Osteocyte (in vitro differentiated cells): ENCODE measurements around the gene SPAG16. TPM values are rescaled to one million over a fixed set of nuclear protein-coding genes. Genes with fewer than 3 reads are reported as not detected.

Source experiments
- DNase-seq: peaks from one replicate; pipeline ENCODE4 v3.0.0; 2021; ENCODE audit warnings: mixed read lengths; ENCODE audit not compliant: unreplicated experiment; ENCODE audit errors: extremely low spot score
- H3K27ac Mint-ChIP-seq: one replicate; pipeline ENCODE4 v1.8.0; 2021; ENCODE audit warnings: mild to moderate bottlenecking, mixed read lengths; ENCODE audit not compliant: unreplicated experiment
- H3K27me3 Mint-ChIP-seq: one replicate; pipeline ENCODE4 v1.8.0; 2021; ENCODE audit warnings: mixed read lengths; ENCODE audit not compliant: unreplicated experiment
- H3K36me3 Mint-ChIP-seq: one replicate; pipeline ENCODE4 v1.8.0; 2021; ENCODE audit warnings: mixed read lengths; ENCODE audit not compliant: unreplicated experiment
- H3K4me1 Mint-ChIP-seq: one replicate; pipeline ENCODE4 v1.8.0; 2021; ENCODE audit warnings: mixed read lengths; ENCODE audit not compliant: unreplicated experiment
- H3K4me3 Mint-ChIP-seq: one replicate; pipeline ENCODE4 v1.8.0; 2021; ENCODE audit warnings: mild to moderate bottlenecking, moderate library complexity, mixed read lengths; ENCODE audit not compliant: unreplicated experiment
- H3K9me3 Mint-ChIP-seq: one replicate; pipeline ENCODE4 v1.8.0; 2021; ENCODE audit warnings: mixed read lengths; ENCODE audit not compliant: unreplicated experiment
- total RNA-seq: library from RNA; stranded (reverse); gene quantifications from 2 replicates; pipeline ENCODE4 v1.2.1, GENCODE V29; 2021
- TF ChIP-seq, protein P1 (sequence below): fragments of 200-600 bp; sonication (generic); IDR thresholded peaks from 2 replicates; pipeline ENCODE4 v1.5.0; 2021; ENCODE audit warnings: antibody characterized with exemption, mild to moderate bottlenecking, moderate library complexity

The SPAG16 gene
- total RNA-seq, 1 donor from 2014 or later, result 20.7 TPM

DNA sequence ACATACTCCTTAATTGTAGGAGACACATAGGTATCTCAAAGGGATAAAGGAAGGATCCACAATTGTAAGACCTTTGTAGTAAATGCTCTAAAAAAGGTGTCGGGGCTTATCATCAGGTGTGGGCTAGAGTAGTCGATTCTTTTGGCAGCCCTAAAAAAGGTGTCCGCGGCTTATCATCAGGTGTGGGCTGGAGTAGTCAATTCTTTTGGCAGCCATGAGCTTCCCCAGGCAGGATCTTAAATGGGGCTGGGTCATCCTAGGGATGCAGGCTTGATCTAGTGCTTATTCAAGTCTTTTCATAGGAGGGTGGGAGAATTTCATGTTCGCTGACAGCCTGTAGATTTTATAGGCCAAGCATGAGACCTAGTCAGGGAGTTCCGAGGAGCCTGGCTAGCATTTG, 720.2 kb downstream of the SPAG16 start:
- TF ChIP-seq, protein P1, sequence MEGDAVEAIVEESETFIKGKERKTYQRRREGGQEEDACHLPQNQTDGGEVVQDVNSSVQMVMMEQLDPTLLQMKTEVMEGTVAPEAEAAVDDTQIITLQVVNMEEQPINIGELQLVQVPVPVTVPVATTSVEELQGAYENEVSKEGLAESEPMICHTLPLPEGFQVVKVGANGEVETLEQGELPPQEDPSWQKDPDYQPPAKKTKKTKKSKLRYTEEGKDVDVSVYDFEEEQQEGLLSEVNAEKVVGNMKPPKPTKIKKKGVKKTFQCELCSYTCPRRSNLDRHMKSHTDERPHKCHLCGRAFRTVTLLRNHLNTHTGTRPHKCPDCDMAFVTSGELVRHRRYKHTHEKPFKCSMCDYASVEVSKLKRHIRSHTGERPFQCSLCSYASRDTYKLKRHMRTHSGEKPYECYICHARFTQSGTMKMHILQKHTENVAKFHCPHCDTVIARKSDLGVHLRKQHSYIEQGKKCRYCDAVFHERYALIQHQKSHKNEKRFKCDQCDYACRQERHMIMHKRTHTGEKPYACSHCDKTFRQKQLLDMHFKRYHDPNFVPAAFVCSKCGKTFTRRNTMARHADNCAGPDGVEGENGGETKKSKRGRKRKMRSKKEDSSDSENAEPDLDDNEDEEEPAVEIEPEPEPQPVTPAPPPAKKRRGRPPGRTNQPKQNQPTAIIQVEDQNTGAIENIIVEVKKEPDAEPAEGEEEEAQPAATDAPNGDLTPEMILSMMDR, result no peak
- Mint-ChIP-seq H3K27me3 (no peaks in the 10 kb centered on the region), H3K9me3 (peaks cover 8% of the 10 kb centered on the region), H3K36me3 (peaks cover 6% of the 10 kb centered on the region), H3K4me1 (no peaks in the 10 kb centered on the region), H3K27ac (no peak overlapping the region), H3K4me3 (no peak overlapping the region)
- DNase-seq, result no peak

DNA sequence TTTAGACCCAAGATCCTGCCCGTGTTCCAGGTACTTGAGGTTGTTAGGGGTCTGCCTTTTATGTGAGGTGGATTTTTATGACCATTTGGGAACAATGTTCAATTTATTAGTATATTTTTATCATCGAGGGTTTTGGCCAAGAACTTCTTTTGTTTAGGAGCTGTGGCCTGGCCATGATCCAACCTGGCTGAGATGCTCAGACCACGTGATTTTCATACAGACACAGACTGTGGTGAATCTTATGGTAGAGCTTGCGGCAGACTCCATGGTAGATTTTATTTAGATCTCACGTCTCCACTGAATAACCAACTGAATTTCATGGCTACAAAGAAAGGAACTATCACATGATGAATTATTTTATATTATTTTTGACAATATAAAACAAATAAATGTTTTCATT, 721.1 kb downstream of the SPAG16 start:
- Mint-ChIP-seq H3K36me3 (peaks cover 6% of the 10 kb centered on the region), H3K9me3 (peaks cover 8% of the 10 kb centered on the region), H3K4me3 (no peak overlapping the region), H3K27ac (no peak overlapping the region), H3K27me3 (no peaks in the 10 kb centered on the region), H3K4me1 (no peaks in the 10 kb centered on the region)
- DNase-seq, result no peak
- TF ChIP-seq, protein P1, result no peak

DNA sequence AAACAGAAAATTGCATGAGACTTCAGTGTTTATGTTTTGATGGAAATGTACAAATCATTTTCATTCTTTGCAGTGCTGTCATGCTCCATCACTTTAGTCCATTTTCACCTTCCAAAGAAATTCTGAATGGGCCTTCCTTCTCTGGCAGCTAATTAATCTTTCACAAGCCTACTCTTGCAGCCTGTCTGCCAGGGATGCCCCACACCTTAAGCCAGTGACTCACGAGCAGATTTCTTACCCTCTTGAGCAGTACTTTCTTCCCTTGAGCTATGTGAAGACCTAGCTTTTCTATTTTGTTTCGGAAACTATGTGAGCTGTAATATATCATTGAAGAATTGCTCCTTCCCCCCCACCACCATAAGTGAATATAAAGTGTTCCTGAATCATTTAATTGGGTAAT, 722.3 kb downstream of the SPAG16 start:
- no peaks in the 10 kb centered on the region for H3K4me1 Mint-ChIP-seq
- DNase-seq, result no peak
- H3K27me3 Mint-ChIP-seq, result no peaks in the 10 kb centered on the region

DNA sequence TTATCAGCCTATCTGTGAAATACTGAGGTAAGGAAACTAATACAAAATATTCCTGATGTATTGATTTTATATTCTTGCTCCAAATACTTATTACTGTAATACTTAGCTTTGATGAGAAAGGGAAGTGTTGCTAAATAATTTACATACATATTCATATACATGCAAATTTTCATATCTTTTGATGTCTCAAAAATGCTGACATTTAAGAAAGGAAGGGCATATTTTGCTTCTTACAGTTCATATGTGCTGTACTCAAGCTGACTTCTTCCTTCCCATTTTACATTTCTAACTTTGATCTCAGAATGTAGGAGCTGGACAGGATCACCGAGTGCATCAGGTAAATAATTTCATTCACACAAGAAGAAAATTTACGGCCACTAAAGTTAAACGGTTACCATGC, 727.4 kb downstream of the SPAG16 start:
- no peak for DNase-seq
- Mint-ChIP-seq H3K27ac (no peak overlapping the region), H3K36me3 (peaks cover 9% of the 10 kb centered on the region), H3K4me3 (no peak overlapping the region), H3K4me1 (peaks cover 3% of the 10 kb centered on the region), H3K9me3 (peaks cover 11% of the 10 kb centered on the region), H3K27me3 (no peaks in the 10 kb centered on the region)
- TF ChIP-seq, protein P1, result no peak

More for the DNA sequence above, 722.3 kb downstream of the SPAG16 start:
- H3K9me3 Mint-ChIP-seq, result peaks cover 8% of the 10 kb centered on the region
- peaks cover 6% of the 10 kb centered on the region for H3K36me3 Mint-ChIP-seq
- no peak overlapping the region for H3K27ac Mint-ChIP-seq
- no peak overlapping the region for H3K4me3 Mint-ChIP-seq
- TF ChIP-seq, protein P1, result no peak

DNA sequence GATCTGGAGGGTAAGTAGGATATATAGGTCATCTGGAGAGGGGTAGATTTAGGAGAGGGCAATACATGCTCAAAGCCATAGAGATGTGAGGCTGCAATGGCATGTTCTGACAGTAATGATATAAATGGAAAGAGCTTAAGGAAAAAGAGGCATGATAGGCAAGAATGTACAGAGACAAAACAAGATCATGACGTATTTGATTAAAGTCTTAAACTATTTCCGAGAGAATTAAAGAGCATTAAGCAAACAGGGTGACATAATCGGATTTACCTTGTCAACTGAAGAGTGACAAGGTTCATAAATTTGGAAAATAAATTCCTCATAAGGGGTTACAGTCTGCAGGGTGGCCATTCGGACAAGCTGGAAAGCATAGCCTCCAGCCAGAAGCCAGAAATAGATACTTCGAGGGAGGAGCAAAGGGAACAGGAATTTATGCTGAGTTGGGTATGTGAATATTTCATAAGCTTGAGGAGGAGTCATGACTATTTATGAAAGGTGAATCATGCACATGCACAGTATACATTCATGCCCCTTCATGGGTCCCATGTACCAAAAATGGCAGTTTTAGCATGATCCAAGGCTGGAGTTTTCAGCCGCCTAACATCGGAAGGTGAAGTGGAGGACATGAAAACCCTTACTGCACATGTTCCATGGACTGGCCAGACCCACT, 730.4 kb downstream of the SPAG16 start:
- H3K4me1 Mint-ChIP-seq, result peaks cover 15% of the 10 kb centered on the region
- H3K27me3 Mint-ChIP-seq, result no peaks in the 10 kb centered on the region
- TF ChIP-seq, protein P1, result no peak
- no peak for DNase-seq
- H3K9me3 Mint-ChIP-seq, result peaks cover 3% of the 10 kb centered on the region
- H3K27ac Mint-ChIP-seq, result no peak overlapping the region
- H3K36me3 Mint-ChIP-seq, result peaks cover 3% of the 10 kb centered on the region
- H3K4me3 Mint-ChIP-seq, result no peak overlapping the region
